Caki2 (cell line): Measurements from ENCODE around the gene ITM2C. TPM values are rescaled to one million over a fixed set of nuclear protein-coding genes. Genes with fewer than 3 reads are reported as not detected.

Experiments
- DNase-seq: peaks from one replicate; pipeline ENCODE4 v3.0.0-alpha.2; 2015; ENCODE audit warnings: low read depth
- in situ Hi-C: cut with HindIII; loops from 2 replicates; pipeline ENCODE4 v1.10.0; 2016; ENCODE audit warnings: low sequenced_read_pairs, low pct_unique_long_range_greater_than_20kb, mixed read lengths
- total RNA-seq: library from RNA; depleted of rRNA; stranded (reverse); fragments of >200 nt; shearing (Covaris generic); gene quantifications from 2 replicates; pipeline ENCODE4 v1.2.3, GENCODE V29; 2014; ENCODE audit warnings: low replicate concordance

ITM2C gene
- total RNA-seq, 1 experiment from 2014 or later: 109 TPM

DNA sequence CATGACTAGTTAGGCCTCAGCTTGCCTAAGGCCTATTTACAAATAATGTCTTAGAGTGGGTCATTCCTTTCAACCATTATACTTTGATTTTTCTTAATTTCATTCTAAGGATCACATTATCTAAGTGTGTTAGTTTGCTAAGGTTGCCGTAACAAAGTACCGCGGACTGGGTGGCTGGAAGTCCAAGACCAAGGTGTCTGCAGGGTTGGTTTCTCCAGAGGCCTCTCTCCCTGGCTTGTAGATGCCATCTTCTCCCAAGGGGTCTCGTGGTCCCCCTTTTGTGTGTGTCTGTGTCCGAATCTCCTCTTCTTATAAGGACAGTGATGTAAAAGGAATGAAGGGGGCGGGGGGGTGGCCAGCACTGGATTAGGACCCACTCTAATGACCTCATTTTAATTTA lies 18.4 kb upstream of the ITM2C start:
- no peak for DNase-seq
- in situ Hi-C loops: no loop called here

DNA sequence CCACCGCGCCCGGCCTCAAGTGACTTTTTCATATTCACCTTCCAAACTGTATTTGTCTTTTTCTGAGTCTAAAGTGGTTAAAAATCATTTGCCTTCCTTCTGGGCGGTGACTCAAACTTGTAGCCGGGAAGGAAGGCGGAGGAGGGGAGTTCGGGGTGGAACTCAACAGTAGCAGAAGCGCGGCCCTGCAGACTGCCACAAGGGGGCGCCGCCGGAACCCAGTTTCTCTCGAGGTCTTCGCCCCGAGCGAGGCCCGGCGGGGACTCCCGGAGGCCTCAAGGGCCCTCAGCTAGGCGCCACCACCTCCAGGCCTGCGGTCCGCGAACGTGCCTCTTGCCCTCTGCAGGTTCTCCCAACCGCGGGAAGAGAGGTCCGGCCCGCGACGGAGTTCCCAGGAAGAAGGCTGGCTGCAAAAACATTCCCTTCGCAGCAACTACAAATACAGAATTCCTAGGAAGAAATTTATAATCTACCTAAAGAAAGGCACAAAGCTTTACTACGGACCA lies 16.8 kb upstream of the ITM2C start:
- in situ Hi-C loops: no loop called here
- peak; percentile 75 for DNase-seq

DNA sequence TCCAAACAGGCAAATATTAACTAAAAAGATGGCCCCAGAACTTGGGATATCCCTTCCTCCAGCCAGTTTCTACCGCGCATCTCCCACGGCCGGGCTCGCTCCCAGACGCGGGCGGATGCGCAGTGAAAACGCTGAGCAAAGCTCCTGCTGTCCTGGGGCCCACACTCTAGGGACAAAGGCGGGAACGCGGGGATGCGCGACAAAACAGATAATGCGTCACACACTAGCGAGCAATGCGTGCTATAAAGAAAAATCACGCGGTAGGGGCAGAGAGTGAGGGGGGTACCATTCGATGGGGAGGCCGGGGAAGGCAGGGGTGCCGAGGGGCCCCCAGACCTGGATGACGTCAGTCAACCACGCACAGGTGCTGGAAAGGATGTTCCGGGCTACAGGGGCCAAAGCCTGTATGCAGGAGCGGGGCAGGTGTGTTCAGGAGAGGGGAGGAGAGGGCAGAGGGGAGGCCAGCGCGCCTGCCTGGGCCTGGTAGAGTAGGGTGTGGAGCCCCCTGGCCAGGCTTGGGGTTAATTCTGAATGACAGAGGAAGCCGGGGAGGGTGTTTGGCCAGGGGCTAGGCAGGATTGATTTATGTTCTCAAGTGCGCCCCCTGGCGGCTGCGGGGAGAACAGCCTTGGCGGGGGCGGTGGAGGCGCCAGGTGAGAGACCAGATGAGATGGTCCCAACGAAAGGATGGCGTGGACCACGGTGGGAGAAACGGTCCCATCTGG lies 14.9 kb upstream of the ITM2C start:
- in situ Hi-C loops: no loop called here
- no peak for DNase-seq

DNA sequence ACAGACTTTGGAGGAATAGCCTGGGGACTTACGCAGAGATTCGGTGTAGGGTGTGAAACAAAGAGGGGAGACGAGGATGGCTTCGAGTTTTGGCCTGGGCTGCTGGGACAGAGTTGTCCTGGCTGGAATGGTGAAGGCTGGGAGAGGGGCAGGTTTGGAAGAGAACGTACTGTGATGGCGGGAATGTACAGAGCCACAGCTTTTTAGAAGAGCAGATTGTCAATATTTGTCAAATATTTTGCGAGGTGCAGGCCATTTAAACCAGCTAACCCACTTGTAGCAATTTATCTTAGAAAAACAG lies 14.4 kb upstream of the ITM2C start:
- no peak for DNase-seq
- in situ Hi-C loops: no loop called here

- in situ Hi-C loops: no loop called here
- DNase-seq: no peak
Measured at GRCh38 chr2:230852113-230852512, 12.6 kb upstream of the ITM2C start.

GRCh38 chr2:230861552-230862255 lies 3.0 kb upstream of the ITM2C start:
- no peak for DNase-seq
- in situ Hi-C loops: no loop called here

GRCh38 chr2:230862292-230862691 lies 2.5 kb upstream of the ITM2C start:
- DNase-seq: no peak
- in situ Hi-C loops: no loop called here

DNA sequence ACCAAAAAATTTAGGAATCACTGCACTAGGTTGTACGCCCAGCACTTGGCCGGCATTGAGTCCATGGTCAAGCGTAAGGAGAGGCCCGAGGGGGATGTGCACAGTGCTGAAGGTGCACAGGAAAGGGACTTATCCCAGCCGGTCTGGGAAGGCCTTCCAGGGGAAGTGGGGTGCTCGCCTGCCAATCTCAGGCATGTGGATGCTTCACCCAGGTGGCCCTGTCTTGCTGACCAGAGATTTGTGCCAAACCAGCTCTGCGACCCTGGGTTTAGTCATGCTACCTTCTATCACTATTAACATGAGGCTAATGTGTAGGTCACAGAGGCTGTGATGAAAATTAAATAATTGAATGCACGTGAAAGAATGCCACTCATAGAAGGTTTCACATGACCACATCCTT lies 1.7 kb upstream of the ITM2C start:
- in situ Hi-C loops: no loop called here
- no peak for DNase-seq

DNA sequence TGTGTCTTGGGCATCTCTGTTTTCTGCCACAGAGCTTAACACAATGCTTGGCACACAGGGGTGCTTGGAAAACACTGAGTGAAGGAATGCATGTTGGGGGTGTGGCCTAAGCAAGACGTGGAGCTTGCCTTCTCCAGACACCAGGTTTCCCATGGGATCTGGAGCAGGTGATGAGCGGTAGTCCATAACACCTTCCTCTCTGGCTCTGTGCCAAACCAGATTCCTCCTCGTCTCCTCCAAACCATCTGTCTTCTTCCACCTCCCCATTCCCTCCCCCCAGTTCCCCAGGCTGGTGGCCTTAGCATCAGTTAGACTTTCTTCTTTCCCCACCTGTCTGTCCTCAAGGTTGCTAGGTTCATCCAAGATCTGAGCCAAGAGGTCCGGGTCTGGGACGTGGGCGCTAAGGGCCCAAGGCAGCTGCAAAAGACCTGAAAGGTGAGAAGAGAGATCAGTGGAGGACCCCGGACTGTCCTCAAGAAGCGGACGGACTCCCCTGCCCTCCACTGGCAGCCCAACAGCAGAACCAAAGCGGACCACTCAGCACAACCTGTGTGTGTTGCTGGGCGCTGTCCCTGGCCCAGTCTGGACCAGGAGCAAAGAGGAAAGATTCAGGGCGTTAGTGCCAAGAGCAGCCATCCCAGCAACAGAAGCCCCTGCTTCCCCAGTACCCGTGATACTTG lies 1.2 kb upstream of the ITM2C start:
- DNase-seq: no peak

DNA sequence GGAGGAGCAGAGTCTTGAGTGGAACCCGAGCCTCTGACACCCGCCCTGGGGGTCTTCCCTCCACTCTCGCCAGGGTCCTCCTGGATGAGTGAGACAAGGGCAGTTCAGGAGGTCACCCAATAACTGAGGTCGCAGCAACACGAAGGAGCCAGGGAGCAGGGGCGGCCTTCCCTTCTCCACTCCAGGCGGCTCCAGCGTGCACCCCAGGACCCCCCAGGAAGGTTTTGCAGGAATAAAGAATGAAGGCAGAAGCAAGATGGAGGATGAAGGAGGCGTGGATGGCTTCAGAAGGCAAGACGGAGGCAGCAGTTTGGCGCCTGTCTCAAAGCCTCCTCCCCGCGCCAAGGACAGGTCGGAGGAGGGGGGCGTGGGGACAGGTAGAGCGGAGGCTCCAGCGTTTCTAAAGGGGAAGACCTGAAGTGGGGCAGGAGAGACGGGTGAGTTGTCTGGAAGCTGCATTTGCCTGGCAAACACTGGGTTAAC lies 579 bp upstream of the ITM2C start:
- in situ Hi-C loops: no loop called here
- DNase-seq: no peak

More for the DNA sequence above, 1.2 kb upstream of the ITM2C start:
- in situ Hi-C loops: no loop called here

DNA sequence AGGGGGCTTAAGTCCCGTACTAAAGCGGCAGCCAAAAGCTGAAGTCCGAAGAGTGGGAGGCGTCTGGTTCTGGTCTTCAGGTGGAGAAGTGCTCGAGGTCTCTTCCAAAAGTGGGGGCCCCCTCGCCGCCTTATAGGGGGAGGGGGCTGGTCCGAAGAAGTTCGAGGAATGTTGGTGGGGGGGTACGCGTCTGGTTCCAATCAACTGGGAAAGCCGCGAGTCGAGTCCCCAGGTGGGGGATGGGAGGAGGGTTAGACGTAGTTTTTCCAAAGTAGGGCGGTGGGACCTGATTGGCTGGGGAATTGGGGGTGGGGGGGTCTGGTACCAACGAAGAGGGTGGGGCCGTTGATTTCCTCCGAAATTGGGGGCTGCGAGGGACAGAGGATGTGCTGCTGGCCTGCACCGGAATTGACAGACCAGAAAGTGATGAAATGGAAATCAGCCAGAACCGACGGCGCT lies 594 bp downstream of the ITM2C start:
- no peak for DNase-seq
- in situ Hi-C loops: no loop called here

GRCh38 chr2:230865766-230866755 lies 1.3 kb downstream of the ITM2C start:
- no peak for DNase-seq
- in situ Hi-C loops: no loop called here

DNA sequence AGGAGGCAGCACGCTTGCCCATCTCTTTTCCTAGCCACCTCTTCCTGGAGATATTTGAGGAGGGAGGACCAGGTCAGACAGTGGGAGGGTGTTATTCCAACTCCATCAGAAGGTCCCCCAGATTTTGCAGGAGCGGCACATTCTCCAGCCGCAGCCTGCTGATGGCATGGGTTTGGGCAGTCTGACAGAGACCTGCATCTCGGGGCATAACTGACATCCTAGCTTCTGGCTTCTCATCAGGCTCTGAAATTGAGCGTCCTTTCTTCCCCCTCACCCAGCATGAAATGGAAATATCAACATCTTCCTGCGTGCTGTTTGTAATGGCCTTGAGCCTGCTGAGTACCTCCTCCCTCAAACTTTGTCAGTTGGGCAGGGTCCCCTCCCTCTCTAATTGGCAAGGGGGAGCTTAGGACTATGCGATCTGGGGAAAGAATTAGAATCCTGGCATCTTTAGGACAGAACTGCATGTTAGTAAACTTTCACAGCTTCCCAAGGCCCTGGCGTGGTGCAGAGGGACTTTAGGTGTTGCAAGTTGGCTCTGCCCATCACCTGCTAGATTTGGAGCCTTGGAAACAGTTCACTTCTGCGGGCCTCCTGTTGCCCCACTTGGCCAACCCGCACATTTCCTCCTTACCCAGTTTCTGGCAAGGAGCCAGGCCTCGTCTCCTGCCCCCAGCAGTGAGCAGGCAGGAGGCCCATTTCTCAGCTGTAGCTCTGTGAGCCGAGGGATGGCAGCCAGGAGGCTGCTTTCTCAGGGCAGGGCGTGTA lies 2.2 kb downstream of the ITM2C start:
- in situ Hi-C loops: no loop called here
- DNase-seq: no peak

- in situ Hi-C loops: no loop called here
- DNase-seq: no peak
Measured at GRCh38 chr2:230868161-230868946, 3.6 kb downstream of the ITM2C start.

GRCh38 chr2:230868947-230869913 lies 4.5 kb downstream of the ITM2C start:
- in situ Hi-C loops: no loop called here
- no peak for DNase-seq
